Omental fat pad (tissue), 4 donors: ENCODE measurements around the gene ZPLD1. TPM values are rescaled to one million over a fixed set of nuclear protein-coding genes. Genes with fewer than 3 reads are reported as not detected.

Experiments
- ATAC-seq: fragments of 150-250 bp; one replicate; pipeline ENCODE4 v1.9.1; 2016; ENCODE audit warnings: mild to moderate bottlenecking, moderate library complexity; ENCODE audit not compliant: low FRiP score
- DNase-seq: peaks from one replicate; pipeline ENCODE4 v3.0.0-alpha.2; 2019; ENCODE audit warnings: low spot score
- total RNA-seq, 4 donors: library from RNA; depleted of rRNA; stranded (reverse); fragments of >200 nt; gene quantifications; one replicate each; pipeline ENCODE4 v1.1.0, GENCODE V29; 2016
- TF ChIP-seq, protein P1 (sequence below), 3 donors: fragments of 450-650 bp; IDR thresholded peaks; one replicate each; pipeline ENCODE4 v1.5.1; 2016 to 2017; ENCODE audit warnings: antibody characterized with exemption in 3 of 3, mild to moderate bottlenecking in 3 of 3, moderate library complexity in 2 of 3

ZPLD1 gene
- total RNA-seq, 4 donors from 2014 or later: not detected

DNA sequence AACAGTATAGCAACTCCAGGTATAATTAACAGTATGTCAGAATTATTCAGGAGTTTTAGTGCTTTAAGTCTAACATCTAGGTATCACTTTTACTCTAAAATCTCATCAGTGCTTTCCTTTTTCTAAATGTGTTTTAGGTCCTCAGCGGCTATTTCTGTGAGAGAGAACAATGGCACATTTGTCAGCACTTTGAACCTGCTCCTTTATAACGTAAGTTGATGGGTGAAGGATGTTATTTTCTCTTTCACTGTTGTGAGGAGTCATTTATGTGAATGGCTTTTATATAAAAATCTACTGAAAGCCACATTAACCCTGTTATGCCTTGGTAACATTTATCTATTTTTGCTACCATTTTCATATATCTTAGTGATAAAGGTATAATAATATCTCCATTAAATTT is 22.8 kb downstream of the ZPLD1 start:
- ATAC-seq (no peak), DNase-seq (no peak)
- TF ChIP-seq, protein P1, sequence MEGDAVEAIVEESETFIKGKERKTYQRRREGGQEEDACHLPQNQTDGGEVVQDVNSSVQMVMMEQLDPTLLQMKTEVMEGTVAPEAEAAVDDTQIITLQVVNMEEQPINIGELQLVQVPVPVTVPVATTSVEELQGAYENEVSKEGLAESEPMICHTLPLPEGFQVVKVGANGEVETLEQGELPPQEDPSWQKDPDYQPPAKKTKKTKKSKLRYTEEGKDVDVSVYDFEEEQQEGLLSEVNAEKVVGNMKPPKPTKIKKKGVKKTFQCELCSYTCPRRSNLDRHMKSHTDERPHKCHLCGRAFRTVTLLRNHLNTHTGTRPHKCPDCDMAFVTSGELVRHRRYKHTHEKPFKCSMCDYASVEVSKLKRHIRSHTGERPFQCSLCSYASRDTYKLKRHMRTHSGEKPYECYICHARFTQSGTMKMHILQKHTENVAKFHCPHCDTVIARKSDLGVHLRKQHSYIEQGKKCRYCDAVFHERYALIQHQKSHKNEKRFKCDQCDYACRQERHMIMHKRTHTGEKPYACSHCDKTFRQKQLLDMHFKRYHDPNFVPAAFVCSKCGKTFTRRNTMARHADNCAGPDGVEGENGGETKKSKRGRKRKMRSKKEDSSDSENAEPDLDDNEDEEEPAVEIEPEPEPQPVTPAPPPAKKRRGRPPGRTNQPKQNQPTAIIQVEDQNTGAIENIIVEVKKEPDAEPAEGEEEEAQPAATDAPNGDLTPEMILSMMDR (IDR thresholded peaks at IDR 0.05): no peak

DNA sequence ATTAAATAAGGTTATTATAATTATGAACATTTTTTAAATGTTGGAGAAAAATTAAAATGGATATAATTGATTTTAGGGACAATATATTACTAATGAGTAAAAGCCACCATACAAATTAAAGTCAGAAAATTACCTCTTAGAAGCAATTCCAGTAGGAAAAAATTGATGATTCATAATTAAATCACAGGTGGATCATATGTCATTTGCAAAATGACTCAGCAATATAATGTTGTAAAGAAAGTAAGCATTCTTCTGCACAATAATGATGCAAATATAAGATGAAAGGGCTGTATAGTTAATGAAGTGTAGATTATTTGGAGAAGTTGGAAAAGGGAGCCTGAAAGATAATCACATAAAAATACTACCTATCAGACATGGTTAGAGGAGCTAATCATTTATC is 25.8 kb downstream of the ZPLD1 start:
- ATAC-seq: no peak
- DNase-seq: no peak
- TF ChIP-seq, protein P1 (IDR thresholded peaks at IDR 0.05): no peak

DNA sequence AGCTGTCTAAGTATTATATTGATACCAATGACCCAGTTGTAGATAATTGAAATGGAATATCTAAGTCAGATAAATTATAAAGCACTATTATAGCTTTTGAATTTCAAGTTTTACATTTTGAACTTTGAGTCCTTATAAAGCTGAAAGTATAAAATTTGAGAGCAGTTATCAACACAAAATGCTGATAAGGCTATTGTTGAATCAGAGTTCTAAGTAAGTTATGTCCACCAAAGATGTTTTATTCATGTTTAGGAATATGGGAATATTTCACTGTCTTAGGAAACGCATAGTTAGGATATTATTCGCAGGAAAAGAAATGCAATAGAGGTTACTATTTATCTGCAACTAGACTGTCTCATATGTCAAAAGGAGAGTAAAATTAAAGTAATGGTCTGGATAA is 29.4 kb downstream of the ZPLD1 start:
- no peak for DNase-seq
- no peak for ATAC-seq
- TF ChIP-seq, protein P1 (IDR thresholded peaks at IDR 0.05): no peak

DNA sequence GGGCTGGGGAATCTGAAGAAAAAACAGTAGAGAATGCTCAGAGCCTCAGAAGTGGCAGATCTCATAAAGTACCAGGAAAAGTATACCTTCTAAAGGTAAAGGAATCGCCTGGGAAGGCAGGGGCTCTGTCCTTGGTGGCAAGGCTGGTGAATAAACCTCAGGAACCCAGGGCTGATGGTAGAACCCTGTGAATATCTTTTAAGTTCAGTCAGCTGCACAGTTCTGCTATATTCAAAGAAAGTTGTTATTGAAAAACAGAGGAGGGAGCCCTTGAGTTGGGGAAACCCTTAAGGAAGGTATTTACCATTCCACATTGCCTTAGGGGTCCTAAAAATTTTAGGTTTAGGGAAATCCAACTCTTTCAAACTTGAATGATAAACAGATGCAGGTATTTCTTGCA is 31.2 kb downstream of the ZPLD1 start:
- ATAC-seq (no peak), DNase-seq (no peak)
- TF ChIP-seq, protein P1 (IDR thresholded peaks at IDR 0.05): no peak

DNA sequence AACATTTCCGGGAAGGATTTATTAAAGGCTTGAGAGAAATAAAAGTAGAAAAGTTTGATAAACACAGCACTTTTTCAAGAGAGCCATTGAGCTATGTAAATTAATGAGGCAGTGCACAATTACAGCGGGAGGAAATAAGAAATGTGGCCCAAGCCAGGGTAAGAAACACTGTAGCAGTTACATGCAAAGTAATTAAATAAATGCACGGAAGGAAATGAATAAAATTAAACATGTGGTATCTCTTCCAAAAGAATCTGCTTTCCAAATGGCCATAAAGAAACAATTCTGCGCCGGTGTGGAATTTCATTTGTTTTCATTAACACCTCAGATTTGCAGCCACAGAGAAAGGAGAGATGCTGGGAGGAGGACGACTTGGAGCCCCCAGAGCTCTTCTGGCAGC is 35.3 kb downstream of the ZPLD1 start:
- DNase-seq (no peak), ATAC-seq (no peak)
- TF ChIP-seq, protein P1 (IDR thresholded peaks at IDR 0.05): no peak

DNA sequence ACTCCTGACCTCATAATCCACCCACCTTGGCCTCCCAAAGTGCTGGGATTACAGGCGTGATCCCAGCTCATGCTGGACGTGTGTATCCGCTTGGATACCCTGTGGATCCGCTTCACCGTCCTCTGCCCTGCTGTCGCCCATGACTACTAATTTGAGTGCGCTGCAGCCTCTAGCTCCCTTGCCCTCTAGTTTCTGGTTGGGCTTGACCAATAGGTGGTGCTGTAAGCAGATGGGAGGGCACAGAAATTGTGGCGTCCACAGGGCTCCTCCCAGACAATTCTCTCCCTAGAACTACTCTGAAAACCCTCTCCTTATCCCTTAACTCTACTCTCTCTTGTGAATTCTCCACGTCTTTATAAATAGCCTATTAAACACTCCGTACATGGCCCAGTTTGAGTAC is 36.2 kb downstream of the ZPLD1 start:
- TF ChIP-seq, protein P1 (IDR thresholded peaks at IDR 0.05): no peak
- DNase-seq: no peak
- no peak for ATAC-seq

DNA sequence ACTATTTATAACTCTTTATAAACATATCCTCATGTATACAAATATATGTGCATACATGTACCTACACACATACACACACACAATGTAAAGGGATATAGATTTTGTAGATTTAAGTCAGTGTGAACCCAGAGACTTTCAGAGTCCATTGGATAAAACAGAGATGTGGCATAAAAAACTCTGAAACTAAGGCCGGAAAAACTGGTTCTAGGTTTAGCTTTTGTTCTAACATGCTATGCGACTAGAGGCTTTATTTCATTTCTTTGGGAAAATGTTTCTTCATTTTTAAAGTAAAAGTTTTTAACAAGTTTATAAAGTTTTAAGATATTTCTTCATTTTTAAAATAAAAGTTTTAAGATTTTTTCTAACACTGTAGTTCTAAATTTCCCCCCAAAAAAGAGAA is 36.7 kb downstream of the ZPLD1 start:
- TF ChIP-seq, protein P1 (IDR thresholded peaks at IDR 0.05): no peak
- no peak for DNase-seq
- no peak for ATAC-seq
